Testis (tissue), 3 donors: ENCODE measurements around the gene SYNDIG1. TPM values are rescaled to one million over a fixed set of nuclear protein-coding genes. Genes with fewer than 3 reads are reported as not detected.

ENCODE experiments used
- DNase-seq: peaks from one replicate; pipeline ENCODE4 v3.0.0-alpha.2; 2019
- H3K27ac ChIP-seq, 2 donors: fragments of 200-600 bp; sonication (generic); one replicate each; pipeline ENCODE4 v1.5.1; 2019
- H3K27me3 ChIP-seq: fragments of 200-600 bp; sonication (generic); one replicate; pipeline ENCODE4 v1.5.1; 2019
- H3K36me3 ChIP-seq: fragments of 200-600 bp; sonication (generic); one replicate; pipeline ENCODE4 v1.5.1; 2017; ENCODE audit warnings: low read depth; ENCODE audit errors: missing control alignments
- H3K4me1 ChIP-seq: fragments of 200-600 bp; sonication (generic); one replicate; pipeline ENCODE4 v1.5.1; 2019
- H3K4me3 ChIP-seq, 2 donors: fragments of 200-600 bp; sonication (generic); one replicate each; pipeline ENCODE4 v1.5.1; 2017 to 2019
- H3K9me3 ChIP-seq: fragments of 200-600 bp; sonication (generic); one replicate; pipeline ENCODE4 v1.5.1; 2017
- POLR2A ChIP-seq: fragments of 450-650 bp; IDR thresholded peaks from one replicate; pipeline ENCODE4 v1.6.1; 2017; ENCODE audit warnings: antibody characterized with exemption, mild to moderate bottlenecking, moderate library complexity
- WGBS, 2 donors: methylation state at CpG; one replicate each; pipeline ENCODE4 v1.1.5; 2018; 5-methylcytosine and 5-hydroxymethylcytosine counted together
- intact Hi-C: fragments of 100-400 bp; cut with DNase I; formaldehyde crosslinking; loops from one replicate; pipeline ENCODE4 v1.15.1; 2023; ENCODE audit warnings: low total_unique reads
- polyA plus RNA-seq: library from polyadenylated mRNA; stranded (reverse); fragments of 350-450 nt; fragmentation: Illumina TruSeq; extraction: RNeasy Lipid Tissue Mini Kit (QIAGEN cat#74804); gene quantifications from one replicate; pipeline ENCODE4 v1.2.3, GENCODE V29; 2014; ENCODE audit warnings: low read depth, low replicate concordance; ENCODE audit not compliant: insufficient read depth
- total RNA-seq, 2 donors: library from RNA; depleted of rRNA; stranded (reverse); fragments of >200 nt; gene quantifications; one replicate each; pipeline ENCODE4 v1.2.3, GENCODE V29; 2016
- TF ChIP-seq, protein P1 (sequence below), 3 experiments: fragments of 450-650 bp in 2 of 3; fragments of 200-600 bp in 1 of 3; sonication (generic) in 1 of 3; IDR thresholded peaks; one replicate each; pipeline ENCODE4 v1.5.1; 2016 to 2019; ENCODE audit warnings: antibody characterized with exemption in 3 of 3, mild to moderate bottlenecking in 2 of 3, moderate library complexity in 1 of 3

SYNDIG1 gene
- total and polyA plus RNA-seq, 3 donors from 2014 or later, result 2.1 to 3.2 (median 2.8) TPM

- DNase-seq, result no peak
- intact Hi-C loops, result no loop called here
- WGBS, 2 donors, result 81 to 83% methylated on average over 2 of the region's 2 CpGs
- no peak for TF ChIP-seq POLR2A
- TF ChIP-seq, protein P1, sequence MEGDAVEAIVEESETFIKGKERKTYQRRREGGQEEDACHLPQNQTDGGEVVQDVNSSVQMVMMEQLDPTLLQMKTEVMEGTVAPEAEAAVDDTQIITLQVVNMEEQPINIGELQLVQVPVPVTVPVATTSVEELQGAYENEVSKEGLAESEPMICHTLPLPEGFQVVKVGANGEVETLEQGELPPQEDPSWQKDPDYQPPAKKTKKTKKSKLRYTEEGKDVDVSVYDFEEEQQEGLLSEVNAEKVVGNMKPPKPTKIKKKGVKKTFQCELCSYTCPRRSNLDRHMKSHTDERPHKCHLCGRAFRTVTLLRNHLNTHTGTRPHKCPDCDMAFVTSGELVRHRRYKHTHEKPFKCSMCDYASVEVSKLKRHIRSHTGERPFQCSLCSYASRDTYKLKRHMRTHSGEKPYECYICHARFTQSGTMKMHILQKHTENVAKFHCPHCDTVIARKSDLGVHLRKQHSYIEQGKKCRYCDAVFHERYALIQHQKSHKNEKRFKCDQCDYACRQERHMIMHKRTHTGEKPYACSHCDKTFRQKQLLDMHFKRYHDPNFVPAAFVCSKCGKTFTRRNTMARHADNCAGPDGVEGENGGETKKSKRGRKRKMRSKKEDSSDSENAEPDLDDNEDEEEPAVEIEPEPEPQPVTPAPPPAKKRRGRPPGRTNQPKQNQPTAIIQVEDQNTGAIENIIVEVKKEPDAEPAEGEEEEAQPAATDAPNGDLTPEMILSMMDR (IDR thresholded peaks at IDR 0.05), result no peak
- no peaks in the 10 kb centered on the region for H3K36me3 ChIP-seq
- H3K27ac ChIP-seq, result no peak overlapping the region
- no peaks in the 10 kb centered on the region for H3K4me1 ChIP-seq
- H3K4me3 ChIP-seq, result no peak overlapping the region
- H3K9me3 ChIP-seq, result no peaks in the 10 kb centered on the region
- no peaks in the 10 kb centered on the region for H3K27me3 ChIP-seq
Measured at GRCh38 chr20:24598346-24598745, 128.9 kb downstream of the SYNDIG1 start.

DNA sequence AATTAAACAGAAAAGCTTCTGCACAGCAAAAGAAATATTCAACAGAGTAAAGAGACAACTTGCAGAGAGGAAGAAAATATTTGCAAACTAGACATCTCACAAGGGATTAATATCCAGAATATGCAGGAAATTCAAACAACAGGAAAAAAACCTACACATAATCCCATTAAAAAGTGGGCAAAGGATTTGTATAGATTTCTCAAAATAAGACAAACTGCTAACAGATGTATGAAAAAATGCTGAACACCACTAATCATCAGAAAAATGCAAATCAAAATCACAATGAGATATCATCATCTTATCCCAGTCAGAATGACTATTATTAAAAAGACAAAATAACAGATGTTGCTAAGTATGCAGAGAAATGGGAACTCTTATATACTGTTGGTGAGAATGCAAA, 129.6 kb downstream of the SYNDIG1 start:
- intact Hi-C loops, result no loop called here
- TF ChIP-seq POLR2A, result no peak
- TF ChIP-seq, protein P1 (IDR thresholded peaks at IDR 0.05), result no peak
- DNase-seq, result no peak
- Histone ChIP-seq H3K36me3 (no peaks in the 10 kb centered on the region), H3K9me3 (no peaks in the 10 kb centered on the region), H3K27ac (no peak overlapping the region), H3K4me3 (no peak overlapping the region), H3K27me3 (no peaks in the 10 kb centered on the region), H3K4me1 (no peaks in the 10 kb centered on the region)

DNA sequence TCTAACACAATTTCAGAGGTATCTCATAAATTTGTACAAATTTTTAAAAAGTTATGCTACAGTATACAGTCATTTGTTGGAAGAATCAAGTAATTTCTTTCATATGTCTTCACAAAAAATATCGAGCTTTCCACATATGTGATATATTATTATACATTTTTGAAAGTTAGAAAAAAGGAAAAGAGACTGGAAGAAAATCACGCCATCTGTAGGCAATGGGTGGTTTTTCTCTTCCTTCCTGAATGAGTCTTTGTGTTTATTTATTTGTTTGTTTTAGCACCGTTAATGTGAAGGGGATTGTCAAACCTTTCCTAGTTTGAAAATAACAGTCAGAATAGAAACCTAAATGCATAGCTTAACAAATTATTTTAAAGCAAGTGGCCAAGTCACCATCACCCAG, 130.6 kb downstream of the SYNDIG1 start:
- no peaks in the 10 kb centered on the region for H3K27me3 ChIP-seq
- WGBS, 2 donors, result 87 to 89% methylated on average over 3 of the region's 3 CpGs

DNA sequence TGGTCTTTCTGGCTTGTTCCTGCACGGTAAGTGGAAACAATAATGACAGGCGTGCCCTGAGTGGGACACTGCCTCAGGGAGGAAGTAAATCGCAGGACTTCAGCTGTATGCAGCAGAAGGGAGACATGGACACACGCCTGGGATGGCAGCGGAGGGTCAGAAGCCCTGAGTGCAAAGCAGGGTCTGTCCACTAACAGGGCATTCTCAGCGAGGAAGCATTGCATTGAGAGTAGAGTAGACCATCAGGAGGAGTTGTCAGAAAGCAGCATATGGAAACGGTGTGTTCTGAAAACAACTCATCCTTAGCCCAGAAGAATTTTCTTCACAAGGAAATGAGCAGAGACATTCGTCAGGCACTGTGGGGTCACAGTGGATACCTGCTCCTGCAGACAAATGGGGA, 134.0 kb downstream of the SYNDIG1 start:
- no peak for DNase-seq
- Histone ChIP-seq H3K36me3 (no peaks in the 10 kb centered on the region), H3K27ac (no peak overlapping the region), H3K27me3 (no peaks in the 10 kb centered on the region), H3K4me3 (no peak overlapping the region), H3K9me3 (no peaks in the 10 kb centered on the region), H3K4me1 (no peaks in the 10 kb centered on the region)
- intact Hi-C loops, result no loop called here
- TF ChIP-seq, protein P1 (IDR thresholded peaks at IDR 0.05), result no peak
- TF ChIP-seq POLR2A, result no peak
- 91 to 95% methylated on average over 8 of the region's 8 CpGs for WGBS, 2 donors

More for the DNA sequence above, 130.6 kb downstream of the SYNDIG1 start:
- Histone ChIP-seq H3K4me3 (no peak overlapping the region), H3K4me1 (no peaks in the 10 kb centered on the region), H3K36me3 (no peaks in the 10 kb centered on the region), H3K27ac (no peak overlapping the region), H3K9me3 (no peaks in the 10 kb centered on the region)
- DNase-seq, result no peak
- TF ChIP-seq, protein P1 (IDR thresholded peaks at IDR 0.05), result no peak
- TF ChIP-seq POLR2A, result no peak
- intact Hi-C loops, result no loop called here

DNA sequence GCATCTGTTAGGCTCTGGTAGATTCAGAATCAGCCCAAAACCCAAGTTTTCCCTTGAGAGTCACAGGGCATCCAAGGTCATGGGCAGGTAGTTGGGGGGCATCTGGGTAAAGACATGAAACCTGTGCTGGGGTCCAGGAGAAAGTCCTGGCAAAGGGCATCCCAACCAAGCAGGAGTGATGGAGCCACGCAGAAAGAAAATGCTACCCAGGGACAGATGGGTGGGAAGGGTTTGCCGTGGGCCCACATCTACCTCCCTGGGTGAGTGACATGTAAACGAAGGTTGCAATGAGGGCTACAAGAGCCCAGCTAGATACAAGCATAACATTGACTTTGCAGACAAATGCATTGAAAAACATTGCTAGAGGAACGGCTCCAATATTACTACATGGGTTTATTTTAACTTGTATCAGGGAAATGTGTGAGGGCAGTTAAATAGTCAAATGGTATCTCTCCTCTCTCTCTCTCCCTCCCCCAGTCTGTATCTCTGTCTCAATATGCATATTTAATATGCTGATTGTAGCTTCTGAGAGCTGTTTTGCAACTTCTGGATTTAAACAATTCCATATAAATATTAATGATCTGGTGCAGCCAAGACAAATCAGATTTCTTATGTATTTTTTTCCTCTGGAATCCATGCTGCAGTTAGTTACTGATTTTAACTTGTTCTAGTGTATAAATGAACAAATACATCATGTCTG, 135.7 kb downstream of the SYNDIG1 start:
- Histone ChIP-seq H3K4me1 (no peaks in the 10 kb centered on the region), H3K36me3 (no peaks in the 10 kb centered on the region), H3K9me3 (no peaks in the 10 kb centered on the region), H3K27me3 (no peaks in the 10 kb centered on the region), H3K4me3 (no peak overlapping the region), H3K27ac (no peak overlapping the region)
- DNase-seq, result no peak
- intact Hi-C loops, result no loop called here
- TF ChIP-seq POLR2A, result no peak
- TF ChIP-seq, protein P1 (IDR thresholded peaks at IDR 0.05), result no peak
- WGBS, 2 donors, result 87 to 90% methylated on average over 4 of the region's 4 CpGs
